GM10266 (cell line): Measurements from ENCODE around the gene SH3GL1.
A peak's percentile ranks its signal among the peaks of the same experiment; 100 is the strongest.

Experiments used
- DNase-seq: peaks from one replicate; pipeline ENCODE4 v3.0.0; 2012; ENCODE audit errors: extremely low spot score
- TF ChIP-seq, protein P1 (sequence below): IDR thresholded peaks from 2 replicates; pipeline ENCODE4 v1.5.1; 2012; ENCODE audit warnings: mild to moderate bottlenecking, low read depth; ENCODE audit not compliant: control insufficient read depth, insufficient read depth; ENCODE audit errors: missing control alignments

The SH3GL1 gene

DNA sequence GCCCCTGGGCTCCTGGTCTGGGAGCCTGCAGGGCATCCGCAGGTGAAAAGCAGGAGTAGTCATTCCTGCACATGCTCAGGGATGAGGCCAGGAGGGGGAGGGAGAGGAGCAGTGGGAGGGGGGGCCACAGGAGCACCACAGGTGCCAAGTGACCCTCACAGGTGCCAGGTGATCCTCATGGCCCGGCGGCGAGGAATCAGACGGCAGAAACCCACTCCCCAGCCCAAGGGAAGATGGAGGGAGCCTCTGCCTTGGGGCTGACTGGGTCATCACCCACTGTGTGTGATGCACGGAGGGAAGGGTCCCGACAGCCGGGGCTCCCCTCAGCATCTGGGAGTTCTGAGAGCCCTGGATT is 27.4 kb downstream of the SH3GL1 start:
- TF ChIP-seq, protein P1, sequence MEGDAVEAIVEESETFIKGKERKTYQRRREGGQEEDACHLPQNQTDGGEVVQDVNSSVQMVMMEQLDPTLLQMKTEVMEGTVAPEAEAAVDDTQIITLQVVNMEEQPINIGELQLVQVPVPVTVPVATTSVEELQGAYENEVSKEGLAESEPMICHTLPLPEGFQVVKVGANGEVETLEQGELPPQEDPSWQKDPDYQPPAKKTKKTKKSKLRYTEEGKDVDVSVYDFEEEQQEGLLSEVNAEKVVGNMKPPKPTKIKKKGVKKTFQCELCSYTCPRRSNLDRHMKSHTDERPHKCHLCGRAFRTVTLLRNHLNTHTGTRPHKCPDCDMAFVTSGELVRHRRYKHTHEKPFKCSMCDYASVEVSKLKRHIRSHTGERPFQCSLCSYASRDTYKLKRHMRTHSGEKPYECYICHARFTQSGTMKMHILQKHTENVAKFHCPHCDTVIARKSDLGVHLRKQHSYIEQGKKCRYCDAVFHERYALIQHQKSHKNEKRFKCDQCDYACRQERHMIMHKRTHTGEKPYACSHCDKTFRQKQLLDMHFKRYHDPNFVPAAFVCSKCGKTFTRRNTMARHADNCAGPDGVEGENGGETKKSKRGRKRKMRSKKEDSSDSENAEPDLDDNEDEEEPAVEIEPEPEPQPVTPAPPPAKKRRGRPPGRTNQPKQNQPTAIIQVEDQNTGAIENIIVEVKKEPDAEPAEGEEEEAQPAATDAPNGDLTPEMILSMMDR, result no peak
- no peak for DNase-seq

DNA sequence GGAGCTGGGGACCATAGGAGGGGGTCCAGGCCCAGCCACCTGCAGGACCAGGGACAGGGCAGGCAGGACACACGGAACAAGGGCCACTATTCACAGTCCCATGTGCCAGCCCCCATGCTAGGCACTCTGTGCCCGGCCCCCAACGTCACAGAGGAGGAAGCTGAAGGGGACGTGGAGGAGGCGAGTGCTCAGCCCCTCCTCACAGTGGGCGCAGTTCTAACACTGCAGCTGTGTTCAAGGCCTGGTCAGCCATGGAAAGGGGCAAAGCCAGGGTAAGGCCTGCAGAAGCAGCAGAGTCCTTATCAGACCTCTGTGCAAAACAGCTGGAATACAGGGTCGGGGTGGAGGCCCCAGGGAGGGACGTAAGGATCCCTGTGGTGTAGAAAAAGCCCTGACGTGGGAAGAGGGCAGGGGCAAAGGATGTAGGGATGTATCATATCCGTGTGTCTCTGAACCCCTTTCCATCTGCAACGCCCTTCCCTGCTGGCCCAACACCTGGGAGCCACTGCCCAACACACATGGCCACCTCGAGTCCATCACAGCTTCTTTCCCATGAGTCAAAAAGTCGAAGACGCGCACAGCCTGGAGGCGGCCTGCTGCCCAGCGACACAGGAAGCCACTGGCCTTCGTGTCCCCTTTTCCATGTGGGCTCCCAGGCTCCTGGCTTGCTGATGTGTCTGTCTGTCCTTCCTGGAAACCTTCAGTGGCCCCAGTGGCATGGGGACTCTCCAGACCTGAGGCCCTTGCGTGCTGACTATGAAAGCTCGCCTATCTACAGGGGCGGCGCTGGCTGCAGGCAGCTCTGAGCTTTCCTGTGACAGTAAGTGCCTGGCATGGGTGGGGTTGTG is 28.0 kb downstream of the SH3GL1 start:
- no peak for DNase-seq
- TF ChIP-seq, protein P1, result no peak

DNA sequence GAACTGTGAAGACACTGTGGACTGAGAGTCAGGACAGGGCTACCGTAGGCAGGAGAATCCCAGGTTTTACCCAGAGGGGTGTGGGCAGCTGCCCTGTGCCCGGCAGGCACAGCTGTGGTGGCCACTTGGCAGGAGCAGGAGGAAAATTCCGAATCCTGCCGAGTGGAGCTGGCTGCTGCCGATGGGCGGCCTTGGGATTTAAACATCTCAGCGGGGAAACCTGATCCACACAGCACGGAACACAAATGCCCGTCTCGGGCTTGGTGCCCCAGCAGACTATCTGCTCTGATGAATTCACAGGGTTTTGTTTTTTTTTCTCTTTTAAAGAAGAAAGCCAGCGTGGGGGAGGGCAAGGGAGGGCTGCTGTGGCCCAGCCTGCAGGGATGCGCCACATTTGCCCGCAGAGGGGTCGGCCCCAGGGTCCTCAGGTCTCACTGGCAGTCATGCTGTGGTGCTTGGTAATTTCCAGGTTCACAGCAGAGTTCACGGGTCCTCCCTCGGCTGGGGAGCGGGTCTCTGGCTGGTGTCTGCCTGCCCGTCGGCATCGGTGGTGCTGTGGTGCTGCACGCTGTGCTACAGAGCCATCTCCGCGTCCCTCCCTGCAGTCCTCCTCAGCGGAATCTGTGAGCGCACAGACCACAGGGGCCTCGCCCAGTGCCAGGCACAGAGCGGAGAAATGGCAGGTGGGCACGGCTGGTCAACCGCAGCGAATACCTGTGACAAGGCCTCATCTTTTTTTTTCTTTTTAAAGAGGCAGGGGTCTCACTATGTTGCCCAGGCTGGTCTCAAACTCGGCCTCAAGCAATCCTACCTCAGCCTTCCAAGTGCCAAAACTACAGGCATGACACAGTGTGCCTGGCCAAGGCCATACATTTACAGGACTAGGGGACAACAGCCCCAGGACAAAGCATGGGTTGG is 28.8 kb downstream of the SH3GL1 start:
- TF ChIP-seq, protein P1, result no peak
- DNase-seq, result no peak

DNA sequence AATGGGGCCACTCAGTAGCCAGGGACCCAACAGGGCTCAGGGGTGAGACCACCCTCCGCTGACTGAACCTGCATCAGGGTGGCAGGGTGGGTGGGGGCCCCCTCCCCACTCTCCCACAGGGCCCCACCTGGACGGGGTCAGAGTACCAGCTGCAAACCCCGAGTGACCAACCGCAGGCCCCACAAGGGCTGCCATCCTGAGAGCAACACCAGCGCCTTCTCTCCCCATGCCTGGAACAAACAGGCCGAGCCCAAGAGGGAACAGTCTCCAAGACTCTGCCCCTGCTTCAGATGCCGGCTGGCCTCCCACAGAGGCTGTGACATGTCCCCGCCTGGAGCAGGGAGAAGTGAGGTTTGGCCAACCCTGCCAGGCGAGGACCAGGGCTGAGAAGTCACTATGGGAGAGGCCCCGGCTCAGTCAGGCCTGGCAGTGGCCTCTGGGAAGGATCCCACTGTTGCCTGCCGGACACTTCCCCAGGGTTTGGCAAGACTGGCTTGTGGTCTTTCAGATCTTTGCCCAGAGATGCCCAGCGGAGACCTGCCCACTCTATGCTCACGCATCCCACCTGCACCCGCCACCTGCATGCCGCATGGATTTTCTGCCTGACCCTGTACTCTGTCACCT is 29.8 kb downstream of the SH3GL1 start:
- TF ChIP-seq, protein P1, result no peak
- DNase-seq, result no peak

DNA sequence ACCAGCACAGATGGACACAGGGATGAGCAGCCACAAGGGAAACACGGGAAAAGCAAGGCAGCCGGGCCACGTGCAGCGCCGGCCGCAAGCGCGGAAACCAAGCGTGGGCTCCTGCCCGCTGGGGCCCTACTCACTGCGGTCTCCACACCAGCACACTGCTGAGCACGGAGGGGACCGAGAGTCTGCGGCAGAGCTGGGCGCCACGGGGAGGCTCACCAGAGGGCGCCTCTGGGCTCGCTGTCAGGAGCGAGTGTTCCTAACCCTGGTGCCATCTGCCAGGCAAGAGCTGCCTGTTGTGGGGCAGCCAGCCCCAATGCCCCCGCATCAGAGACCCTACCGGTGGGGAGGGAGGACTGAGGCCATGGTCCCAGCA is 30.5 kb downstream of the SH3GL1 start:
- TF ChIP-seq, protein P1, result peak; percentile 62

DNA sequence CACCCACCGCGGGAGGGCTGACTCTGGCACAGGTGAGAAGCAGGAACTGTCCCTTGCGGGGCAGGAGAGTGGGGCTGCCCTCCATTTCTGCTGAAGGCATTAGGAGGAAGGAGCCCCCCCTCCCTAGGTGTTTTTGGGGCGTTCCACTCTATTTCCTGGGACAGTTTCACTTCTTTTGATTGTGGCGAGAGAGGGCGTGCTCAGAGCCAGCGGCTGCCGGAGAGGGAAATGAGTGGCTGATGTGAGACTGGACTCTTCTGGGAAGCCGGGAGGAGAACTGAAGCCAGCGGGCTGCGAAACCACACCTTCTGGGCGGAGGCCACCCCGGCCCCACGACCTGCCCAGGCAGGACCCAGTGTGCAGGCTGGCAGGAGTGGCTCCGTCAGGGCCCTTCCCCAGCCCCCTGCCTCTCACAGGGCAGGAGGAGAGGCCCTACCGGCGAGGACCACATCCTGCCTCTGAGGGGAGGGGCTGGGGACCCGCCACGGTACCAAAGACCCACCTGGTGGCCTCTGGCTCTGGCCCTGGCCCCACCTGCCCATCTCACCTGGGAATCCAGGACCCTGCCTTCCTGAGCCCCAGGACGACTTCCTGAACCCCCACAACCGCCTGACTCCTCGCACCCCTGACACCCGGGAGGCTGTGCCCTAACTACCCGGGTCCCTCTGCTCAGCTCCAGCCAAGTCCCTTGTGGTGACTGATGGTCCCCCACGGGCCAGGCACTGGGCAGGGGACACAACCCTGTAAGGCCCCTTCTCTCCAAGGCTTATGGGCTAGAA is 31.0 kb downstream of the SH3GL1 start:
- peak; percentile 78 for DNase-seq
- TF ChIP-seq, protein P1, result no peak

More for the DNA sequence above, 30.5 kb downstream of the SH3GL1 start:
- no peak for DNase-seq
